ENCODE results near the gene PARP12. TPM values are rescaled to one million over a fixed set of nuclear protein-coding genes. Genes with fewer than 3 reads are reported as not detected.

Gene PARP12
- total and polyA plus RNA-seq, 3 donors from 2014 or later: 39.4 to 63.1 (median 54.6) TPM

DNA sequence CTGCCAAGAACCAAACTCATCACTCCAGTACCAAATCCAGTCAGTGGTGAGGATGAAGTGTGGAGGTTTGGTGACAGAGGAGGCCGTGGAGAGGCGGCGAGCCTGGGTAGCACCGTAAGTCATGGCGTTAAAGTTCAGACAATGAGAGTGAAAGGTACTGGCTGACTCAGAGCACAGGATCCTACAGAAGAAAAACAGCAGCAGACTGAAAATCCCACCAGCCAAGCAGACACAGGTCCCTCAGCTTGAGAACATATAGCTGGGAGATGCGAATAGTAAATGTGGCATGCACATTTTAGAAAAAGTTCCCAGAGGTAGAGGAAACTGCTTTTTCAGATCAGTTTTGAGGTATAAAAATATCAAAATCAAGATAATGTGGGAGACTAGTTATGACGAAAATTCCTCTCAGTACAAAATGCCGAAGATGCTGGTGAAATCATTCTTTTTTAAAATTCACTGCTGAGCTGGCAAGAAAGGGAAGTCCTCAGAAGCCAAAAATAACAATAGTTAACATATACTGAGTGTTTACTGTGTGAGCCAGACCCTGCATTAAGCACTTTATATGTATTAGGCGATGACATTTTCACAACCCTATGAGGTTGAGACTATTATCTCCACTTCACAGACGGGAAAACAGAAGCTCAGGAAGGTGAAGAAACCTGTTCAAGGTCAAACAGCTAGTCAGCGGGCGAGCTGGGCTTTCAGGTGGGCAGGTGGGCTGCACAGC lies 20.9 kb downstream of the PARP12 start:
- Histone ChIP-seq H3K36me3 (ENCODE audit: low read depth, missing control alignments) (no peaks in the 10 kb centered on the region), H3K27ac (no peak overlapping the region), H3K9me3 (no peaks in the 10 kb centered on the region), H3K4me3 (no peak overlapping the region), H3K4me1 (no peaks in the 10 kb centered on the region), H3K27me3 (no peaks in the 10 kb centered on the region)
- intact Hi-C loops (cut with DNase I; ENCODE audit: low total_unique reads): no loop called here
- TF ChIP-seq POLR2A (IDR thresholded peaks at IDR 0.05): no peak
- DNase-seq: no peak
- WGBS, 2 donors: 87 to 92% methylated on average over 12 of the region's 12 CpGs

DNA sequence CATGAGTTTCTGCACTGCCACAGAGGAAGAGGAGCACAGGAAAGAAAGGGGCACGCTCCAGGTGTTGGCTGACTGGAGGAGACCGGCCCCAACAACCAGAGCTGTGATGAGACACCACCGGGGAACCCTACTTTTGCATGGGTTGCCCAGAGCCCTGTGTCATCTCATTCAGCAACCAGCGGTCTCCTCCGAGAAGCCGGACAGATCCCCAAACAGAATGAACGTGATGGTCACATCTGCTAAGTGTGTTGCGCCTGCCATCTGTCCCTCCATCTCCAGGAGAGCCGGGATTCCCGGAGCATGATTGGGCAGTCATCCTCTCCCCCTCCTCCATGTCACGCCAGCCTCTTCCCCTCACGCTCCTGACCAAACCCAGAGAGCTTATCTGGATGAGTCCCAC lies 22.9 kb downstream of the PARP12 start:
- Histone ChIP-seq H3K36me3 (ENCODE audit: low read depth, missing control alignments) (no peaks in the 10 kb centered on the region), H3K27ac (no peak overlapping the region), H3K4me1 (no peaks in the 10 kb centered on the region), H3K4me3 (no peak overlapping the region), H3K9me3 (no peaks in the 10 kb centered on the region), H3K27me3 (no peaks in the 10 kb centered on the region)
- intact Hi-C loops (cut with DNase I; ENCODE audit: low total_unique reads): no loop called here
- DNase-seq: no peak
- no peak for TF ChIP-seq POLR2A (IDR thresholded peaks at IDR 0.05)
- WGBS, 2 donors: 94 to 98% methylated on average over 9 to 12 of the region's 12 CpGs

DNA sequence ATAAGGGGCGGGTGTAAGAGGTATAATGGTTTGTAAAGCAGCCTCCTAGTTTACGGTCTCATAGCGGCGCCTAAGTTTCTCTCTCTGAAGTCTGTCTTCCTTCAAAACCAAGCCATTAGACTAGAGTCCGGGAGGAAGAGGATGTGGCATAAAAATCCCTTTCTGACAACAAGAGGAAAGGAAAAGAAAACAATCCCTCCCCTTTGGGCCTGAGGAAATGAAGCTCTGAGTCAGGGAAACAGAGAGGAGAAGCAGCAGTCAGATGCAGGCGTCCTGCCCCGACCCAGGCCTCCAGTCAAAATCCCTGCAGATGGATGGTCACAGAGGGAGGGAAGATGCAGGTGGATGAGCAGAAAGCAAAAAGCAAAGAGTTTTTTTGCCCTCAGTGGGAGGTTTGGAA lies 23.7 kb downstream of the PARP12 start:
- TF ChIP-seq, protein P1, sequence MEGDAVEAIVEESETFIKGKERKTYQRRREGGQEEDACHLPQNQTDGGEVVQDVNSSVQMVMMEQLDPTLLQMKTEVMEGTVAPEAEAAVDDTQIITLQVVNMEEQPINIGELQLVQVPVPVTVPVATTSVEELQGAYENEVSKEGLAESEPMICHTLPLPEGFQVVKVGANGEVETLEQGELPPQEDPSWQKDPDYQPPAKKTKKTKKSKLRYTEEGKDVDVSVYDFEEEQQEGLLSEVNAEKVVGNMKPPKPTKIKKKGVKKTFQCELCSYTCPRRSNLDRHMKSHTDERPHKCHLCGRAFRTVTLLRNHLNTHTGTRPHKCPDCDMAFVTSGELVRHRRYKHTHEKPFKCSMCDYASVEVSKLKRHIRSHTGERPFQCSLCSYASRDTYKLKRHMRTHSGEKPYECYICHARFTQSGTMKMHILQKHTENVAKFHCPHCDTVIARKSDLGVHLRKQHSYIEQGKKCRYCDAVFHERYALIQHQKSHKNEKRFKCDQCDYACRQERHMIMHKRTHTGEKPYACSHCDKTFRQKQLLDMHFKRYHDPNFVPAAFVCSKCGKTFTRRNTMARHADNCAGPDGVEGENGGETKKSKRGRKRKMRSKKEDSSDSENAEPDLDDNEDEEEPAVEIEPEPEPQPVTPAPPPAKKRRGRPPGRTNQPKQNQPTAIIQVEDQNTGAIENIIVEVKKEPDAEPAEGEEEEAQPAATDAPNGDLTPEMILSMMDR (IDR thresholded peaks at IDR 0.05): no peak
- no peak for TF ChIP-seq POLR2A (IDR thresholded peaks at IDR 0.05)
- Histone ChIP-seq H3K27me3 (no peaks in the 10 kb centered on the region), H3K9me3 (no peaks in the 10 kb centered on the region), H3K36me3 (ENCODE audit: low read depth, missing control alignments) (no peaks in the 10 kb centered on the region), H3K27ac (no peak overlapping the region), H3K4me1 (no peaks in the 10 kb centered on the region), H3K4me3 (no peak overlapping the region)
- 72 to 84% methylated on average over 7 of the region's 7 CpGs for WGBS, 2 donors
- DNase-seq: no peak
- intact Hi-C loops (cut with DNase I; ENCODE audit: low total_unique reads): no loop called here

- no peak for DNase-seq
- Histone ChIP-seq H3K9me3 (no peaks in the 10 kb centered on the region), H3K27me3 (no peaks in the 10 kb centered on the region), H3K4me1 (no peaks in the 10 kb centered on the region), H3K4me3 (no peak overlapping the region), H3K36me3 (ENCODE audit: low read depth, missing control alignments) (no peaks in the 10 kb centered on the region), H3K27ac (no peak overlapping the region)
- WGBS, 2 donors: 77 to 89% methylated on average over 11 of the region's 11 CpGs
- intact Hi-C loops (cut with DNase I; ENCODE audit: low total_unique reads): no loop called here
- TF ChIP-seq, protein P1 (IDR thresholded peaks at IDR 0.05): no peak
- no peak for TF ChIP-seq POLR2A (IDR thresholded peaks at IDR 0.05)
Measured at GRCh38 chr7:140036224-140036962, 26.4 kb downstream of the PARP12 start.

- intact Hi-C loops (cut with DNase I; ENCODE audit: low total_unique reads): no loop called here
- H3K36me3 ChIP-seq (ENCODE audit: low read depth, missing control alignments): no peaks in the 10 kb centered on the region
Measured at GRCh38 chr7:140035400-140036223, 27.1 kb downstream of the PARP12 start.

More at GRCh38 chr7:140035400-140036223, 27.1 kb downstream of the PARP12 start:
- no peaks in the 10 kb centered on the region for H3K27me3 ChIP-seq
- DNase-seq: no peak
- no peaks in the 10 kb centered on the region for H3K4me1 ChIP-seq
- TF ChIP-seq POLR2A (IDR thresholded peaks at IDR 0.05): no peak
- TF ChIP-seq, protein P1 (IDR thresholded peaks at IDR 0.05): no peak
- no peak overlapping the region for H3K4me3 ChIP-seq
- H3K9me3 ChIP-seq: no peaks in the 10 kb centered on the region
- H3K27ac ChIP-seq: no peak overlapping the region
- WGBS, 2 donors: 82 to 84% methylated on average over 7 of the region's 7 CpGs

Data from testis (tissue), 3 donors.